ENCODE measurements around the gene SHC1. TPM values are rescaled to one million over a fixed set of nuclear protein-coding genes. Genes with fewer than 3 reads are reported as not detected.

Gene SHC1
- total RNA-seq, 6 experiments from 2014 or later, result 371 to 461 (median 401) TPM

- Mint-ChIP-seq H3K9me3 (no peaks in the 10 kb centered on the region), H3K27me3 (ENCODE audit: insufficient read depth) (no peaks in the 10 kb centered on the region; the same call in 1 of the 2 replicates), H3K36me3 (ENCODE audit: low read depth) (no peaks in the 10 kb centered on the region), H3K4me3 (peak overlapping the region; percentile 99), H3K27ac (peak overlapping the region; percentile 100), H3K4me1 (ENCODE audit: low read depth) (peaks cover 25% of the 10 kb centered on the region)
- no peak for DNase-seq
- TF ChIP-seq CTCF (IDR thresholded peaks at IDR 0.05), result no peak
Measured at GRCh38 chr1:154937988-154938386, 32.6 kb downstream of the SHC1 start.

DNA sequence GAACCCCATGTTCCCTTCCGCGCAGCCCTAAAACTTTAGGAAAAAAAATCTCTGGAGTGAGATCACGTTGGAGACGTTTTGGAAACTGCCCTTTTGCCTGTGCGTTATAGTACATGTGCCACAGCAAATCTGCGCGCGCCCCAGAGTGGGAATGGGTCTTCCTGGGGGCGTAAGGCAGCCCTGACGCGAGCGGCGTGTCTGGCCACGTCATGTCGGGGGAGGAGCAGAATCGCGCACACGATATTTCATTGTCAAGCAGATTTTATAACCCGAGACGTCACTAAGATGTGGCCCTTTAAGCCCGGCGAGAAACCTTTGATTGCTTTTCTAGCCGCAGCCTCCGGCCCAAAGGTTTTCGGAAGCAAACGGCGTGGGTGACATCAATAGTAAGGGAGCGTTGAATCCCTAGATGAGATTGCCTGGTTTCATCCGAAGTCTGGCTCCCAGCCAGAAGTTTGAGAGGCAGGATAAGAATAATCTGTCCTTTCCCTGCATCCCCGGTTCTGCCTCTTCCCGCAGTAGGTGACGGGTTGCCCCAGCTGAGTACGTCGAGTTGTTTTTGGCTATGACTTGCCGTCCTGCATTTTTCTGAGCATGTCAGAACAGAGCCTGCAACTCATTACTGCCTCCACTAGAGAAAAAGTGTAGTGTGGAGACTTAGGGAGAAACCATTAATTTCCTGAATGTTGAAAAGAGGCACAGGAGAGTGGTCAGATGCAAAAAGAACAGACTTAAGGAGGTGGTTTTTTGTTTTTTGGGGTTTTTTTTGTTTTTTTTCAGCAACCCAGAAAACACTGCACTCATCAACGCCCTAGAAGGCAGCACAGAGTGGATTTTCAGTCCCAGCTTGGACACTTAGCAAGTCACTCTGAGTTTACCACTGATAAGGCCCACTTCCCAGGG is 33.2 kb downstream of the SHC1 start:
- peak overlapping the region; percentile 99 for H3K4me3 Mint-ChIP-seq
- peak overlapping the region; percentile 100 for H3K27ac Mint-ChIP-seq
- H3K27me3 Mint-ChIP-seq (ENCODE audit: insufficient read depth), result no peaks in the 10 kb centered on the region; the same call in 1 of the 2 replicates
- H3K9me3 Mint-ChIP-seq, result no peaks in the 10 kb centered on the region
- H3K4me1 Mint-ChIP-seq (ENCODE audit: low read depth), result peaks cover 25% of the 10 kb centered on the region
- DNase-seq, result peak; percentile 90
- no peaks in the 10 kb centered on the region for H3K36me3 Mint-ChIP-seq (ENCODE audit: low read depth)
- TF ChIP-seq CTCF (IDR thresholded peaks at IDR 0.05), result peak; percentile 49

DNA sequence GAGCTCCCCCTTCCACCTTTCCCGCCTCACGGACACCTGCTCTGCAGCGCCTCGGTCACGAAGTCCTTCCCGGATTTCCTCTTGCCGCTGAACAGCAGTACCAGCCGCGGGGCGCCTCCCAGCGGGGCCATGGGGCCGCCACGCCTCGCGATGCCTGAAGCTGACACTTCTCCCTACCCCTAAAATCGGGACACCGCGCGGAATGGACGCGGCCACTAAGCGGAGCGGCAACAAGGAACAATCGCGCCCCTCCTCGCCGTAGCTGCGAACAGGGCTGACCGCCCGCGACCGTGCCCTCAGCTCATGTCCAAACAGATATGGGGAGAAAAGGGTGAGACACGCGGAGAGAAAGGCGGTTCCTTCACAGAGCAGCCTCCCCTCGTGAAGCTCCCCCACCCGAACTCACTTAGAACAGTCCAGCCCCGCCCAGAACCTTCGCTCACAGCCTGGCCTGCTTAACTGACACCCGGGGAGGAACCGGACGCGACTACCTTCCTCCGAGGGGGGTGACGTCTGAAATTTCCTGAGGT is 33.9 kb downstream of the SHC1 start, which contains the start of gene PMVK:
Gene PMVK, minus strand, starts transcription at position 165 of the 530 bp plus-strand sequence. Its CDS starts 34 bp downstream, at position 131.
- TF ChIP-seq CTCF (IDR thresholded peaks at IDR 0.05), result peak; percentile 72
- Mint-ChIP-seq H3K4me3 (peak within 1 kb of the TSS; percentile 99), H3K4me1 (ENCODE audit: low read depth) (peaks cover 25% of the 10 kb centered on the region)

DNA sequence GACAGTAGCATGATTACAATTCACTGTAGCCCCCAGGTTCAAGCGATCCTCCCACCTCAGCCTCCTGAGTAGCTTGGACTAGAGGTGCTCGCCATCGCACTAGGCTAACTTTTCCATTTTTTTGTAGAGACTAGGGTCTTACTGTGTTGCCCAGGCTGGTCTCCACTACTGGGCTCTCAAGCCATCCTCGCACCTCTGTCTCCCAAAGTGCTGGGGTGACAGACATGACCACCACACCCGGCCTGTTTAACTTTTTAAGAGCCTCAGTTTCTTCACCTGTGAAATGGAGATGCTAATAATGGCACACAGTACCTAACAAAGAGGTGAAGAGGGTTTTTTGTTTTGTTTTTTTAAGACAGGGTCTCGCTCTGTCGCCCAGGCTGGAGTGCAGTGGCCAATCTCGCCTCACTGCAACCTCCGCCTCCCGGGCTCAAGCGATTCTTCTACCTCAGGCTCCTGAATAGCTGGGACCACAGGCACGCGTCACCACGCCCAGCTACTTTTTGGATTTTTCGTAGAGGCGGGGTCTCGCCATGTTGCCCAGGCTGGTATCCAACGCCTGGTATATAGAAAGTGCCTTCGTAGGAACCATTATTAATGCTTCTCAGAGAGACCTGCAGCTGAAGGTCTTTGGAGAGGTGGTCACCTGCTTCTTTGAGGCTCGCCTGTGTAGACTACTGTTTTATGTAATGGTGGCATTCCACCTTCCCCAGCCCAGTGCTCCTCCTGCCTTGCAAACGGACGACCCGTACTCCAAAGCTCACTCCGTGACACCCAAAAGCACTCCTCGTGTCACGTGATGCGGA is 34.6 kb downstream of the SHC1 start:
- H3K27me3 Mint-ChIP-seq (ENCODE audit: insufficient read depth), result no peaks in the 10 kb centered on the region; the same call in 1 of the 2 replicates
- H3K4me3 Mint-ChIP-seq, result peak overlapping the region; percentile 99
- DNase-seq, result no peak
- peak overlapping the region; percentile 100 for H3K27ac Mint-ChIP-seq
- no peaks in the 10 kb centered on the region for H3K9me3 Mint-ChIP-seq
- no peak for TF ChIP-seq CTCF (IDR thresholded peaks at IDR 0.05)
- no peaks in the 10 kb centered on the region for H3K36me3 Mint-ChIP-seq (ENCODE audit: low read depth)
- peaks cover 25% of the 10 kb centered on the region for H3K4me1 Mint-ChIP-seq (ENCODE audit: low read depth)

More for the DNA sequence above, 33.9 kb downstream of the SHC1 start, which contains the start of gene PMVK:
- DNase-seq, result peak; percentile 95
- Mint-ChIP-seq H3K27me3 (ENCODE audit: insufficient read depth) (no peaks in the 10 kb centered on the region; the same call in 1 of the 2 replicates), H3K36me3 (ENCODE audit: low read depth) (no peaks in the 10 kb centered on the region), H3K27ac (peak within 1 kb of the TSS; percentile 100), H3K9me3 (no peaks in the 10 kb centered on the region)

- Mint-ChIP-seq H3K36me3 (ENCODE audit: low read depth) (no peaks in the 10 kb centered on the region), H3K4me3 (no peak overlapping the region)
- DNase-seq, result no peak
Measured at GRCh38 chr1:154934358-154934948, 36.1 kb downstream of the SHC1 start.

More at GRCh38 chr1:154934358-154934948, 36.1 kb downstream of the SHC1 start:
- Mint-ChIP-seq H3K4me1 (ENCODE audit: low read depth) (peaks cover 25% of the 10 kb centered on the region), H3K27me3 (ENCODE audit: insufficient read depth) (no peaks in the 10 kb centered on the region; the same call in 1 of the 2 replicates), H3K9me3 (no peaks in the 10 kb centered on the region), H3K27ac (no peak overlapping the region)
- TF ChIP-seq CTCF (IDR thresholded peaks at IDR 0.05), result no peak

All from HFFc6 (cell line).